GM21529 (cell line): Measurements from ENCODE around the gene PYDC1.
"Not testable (repeated sequence)": the region's sequence is repeated elsewhere in the genome, so short reads cannot be mapped to it uniquely, and the experiment has no call there.

Source experiments
- ATAC-seq: cut with Tn5 transposase; IDR thresholded peaks from one replicate; pipeline ENCODE4 v1.9.1; 2021; ENCODE audit not compliant: unreplicated experiment

Gene PYDC1

DNA sequence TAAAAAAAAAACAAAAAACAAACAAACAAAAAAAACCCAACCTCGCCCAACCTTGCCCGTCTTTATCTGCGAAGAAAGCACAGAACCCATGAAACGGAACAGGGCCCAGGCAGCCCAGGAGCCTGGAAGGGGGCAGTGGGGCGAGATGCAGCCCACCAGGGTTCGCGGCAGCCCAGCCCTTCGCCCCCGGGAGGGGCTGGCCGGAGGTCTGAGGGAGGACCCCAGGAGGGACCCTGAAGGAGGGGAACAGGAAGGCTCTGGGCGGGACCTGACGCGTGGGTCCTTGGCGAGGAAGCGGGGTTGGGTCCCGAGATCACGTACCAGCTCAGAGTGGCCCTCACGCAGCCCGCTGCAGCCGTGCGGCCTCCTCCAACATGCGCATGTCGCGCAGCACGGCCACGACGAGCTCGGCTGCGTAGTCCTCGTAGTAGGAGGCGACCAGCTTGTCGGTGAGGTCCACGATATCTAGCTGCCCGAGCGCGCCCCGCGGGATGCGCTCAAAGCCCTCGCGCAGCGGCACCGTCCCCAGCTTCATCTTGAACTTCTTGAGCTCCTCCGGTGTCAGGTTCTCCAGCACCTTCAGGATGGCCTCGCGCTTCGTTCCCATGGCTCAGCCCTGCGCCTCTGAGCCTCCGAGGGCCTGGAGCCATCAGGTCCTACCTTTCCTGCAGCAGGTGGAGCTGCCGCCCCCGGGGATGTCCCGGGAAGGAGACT, at the start of gene PYDC1:
PYDC1 (minus strand) TSS at position 714 of the 714 bp plus-strand sequence; CDS start at position 607, 107 bp downstream.
- ATAC-seq, result no peak

DNA sequence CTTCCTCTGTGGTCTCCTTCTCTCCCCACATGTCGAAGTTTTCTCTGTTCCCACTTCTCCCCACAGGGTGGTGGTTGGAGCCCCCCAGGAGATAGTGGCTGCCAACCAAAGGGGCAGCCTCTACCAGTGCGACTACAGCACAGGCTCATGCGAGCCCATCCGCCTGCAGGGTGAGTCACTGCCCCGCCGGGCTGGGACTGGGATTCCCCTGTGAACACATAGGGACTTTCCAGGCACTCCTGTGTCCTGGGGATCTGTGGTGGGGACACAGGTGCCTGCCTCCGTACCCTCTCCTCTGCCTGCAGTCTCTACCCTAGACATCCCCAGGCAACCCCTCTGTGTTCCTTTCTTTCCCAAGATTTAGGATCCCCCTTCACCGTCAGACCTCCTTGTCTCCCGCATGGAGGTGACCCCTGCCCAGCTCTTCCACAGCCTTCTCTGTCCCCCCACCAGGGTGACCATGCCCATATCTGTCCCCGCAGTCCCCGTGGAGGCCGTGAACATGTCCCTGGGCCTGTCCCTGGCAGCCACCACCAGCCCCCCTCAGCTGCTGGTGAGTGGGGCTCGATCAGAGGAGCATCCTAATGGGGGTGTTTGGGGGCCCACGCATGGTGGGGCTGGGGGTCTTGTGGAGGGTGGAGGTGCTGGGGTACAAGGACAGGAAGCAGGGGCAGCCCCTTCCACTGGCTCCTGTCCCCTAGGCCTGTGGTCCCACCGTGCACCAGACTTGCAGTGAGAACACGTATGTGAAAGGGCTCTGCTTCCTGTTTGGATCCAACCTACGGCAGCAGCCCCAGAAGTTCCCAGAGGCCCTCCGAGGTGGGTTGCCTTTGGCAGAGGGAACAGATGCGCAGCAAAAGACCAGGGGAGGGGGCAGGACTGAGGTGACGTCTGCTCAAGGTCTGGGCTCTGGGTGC, 48.7 kb upstream of the PYDC1 start:
- ATAC-seq, result peak; percentile 92

DNA sequence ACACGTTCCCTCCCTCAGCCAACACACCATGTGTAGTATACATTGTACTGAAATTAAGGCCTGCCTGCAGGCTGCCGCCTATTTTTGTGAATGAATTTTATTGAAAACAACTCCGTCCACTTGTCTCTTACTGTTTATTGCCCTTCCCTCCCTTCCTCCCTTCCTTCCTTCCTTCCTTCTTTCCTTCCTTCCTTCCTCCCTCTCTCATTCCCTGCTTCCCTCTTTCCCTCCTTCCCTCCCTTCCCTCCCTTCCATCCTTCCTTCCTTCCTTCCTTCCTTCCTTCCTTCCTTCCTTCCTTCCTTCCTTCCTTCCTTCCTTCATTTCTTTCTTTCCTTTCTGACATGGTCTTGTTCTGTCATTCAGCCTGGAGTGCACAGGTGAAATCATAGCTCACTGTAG, 45.1 kb upstream of the PYDC1 start:
- ATAC-seq, result no peak

DNA sequence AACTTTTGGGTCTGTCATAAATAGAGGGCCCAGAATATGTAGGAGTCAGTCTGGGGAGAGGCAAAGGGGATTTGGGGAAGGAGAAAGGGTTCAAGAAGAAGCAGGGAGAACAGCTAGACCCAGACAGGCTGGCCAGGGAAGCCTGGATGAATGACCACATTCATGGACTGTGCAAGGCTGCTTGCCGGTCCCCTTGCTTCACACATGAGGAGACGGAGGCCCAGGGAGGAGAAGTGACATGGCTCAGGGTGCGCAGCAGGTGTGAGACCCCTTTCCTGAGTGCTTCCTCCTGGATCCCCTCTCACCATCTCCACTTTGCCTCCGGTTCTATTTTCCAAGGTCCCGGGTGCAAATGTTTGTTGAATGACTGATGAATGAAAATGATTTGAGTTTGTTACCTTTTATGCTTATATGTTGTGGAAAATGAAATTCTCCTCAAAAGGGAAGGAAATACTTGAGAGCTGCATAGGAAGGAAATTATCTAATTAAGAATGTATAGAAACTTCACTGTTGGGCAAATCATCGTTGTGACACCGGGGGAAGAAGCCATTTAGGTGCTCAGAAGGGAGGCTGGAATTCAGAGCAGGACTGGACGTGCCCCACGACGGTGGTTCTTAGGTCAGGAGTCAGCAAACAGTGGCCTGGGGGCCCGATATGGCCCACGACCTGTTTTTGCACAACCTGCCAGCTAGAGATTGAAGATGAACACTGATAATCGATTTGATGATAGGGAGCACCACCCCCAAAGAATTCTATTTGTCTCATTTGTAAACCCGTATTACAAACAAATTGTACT, 43.4 kb upstream of the PYDC1 start:
- no peak for ATAC-seq

DNA sequence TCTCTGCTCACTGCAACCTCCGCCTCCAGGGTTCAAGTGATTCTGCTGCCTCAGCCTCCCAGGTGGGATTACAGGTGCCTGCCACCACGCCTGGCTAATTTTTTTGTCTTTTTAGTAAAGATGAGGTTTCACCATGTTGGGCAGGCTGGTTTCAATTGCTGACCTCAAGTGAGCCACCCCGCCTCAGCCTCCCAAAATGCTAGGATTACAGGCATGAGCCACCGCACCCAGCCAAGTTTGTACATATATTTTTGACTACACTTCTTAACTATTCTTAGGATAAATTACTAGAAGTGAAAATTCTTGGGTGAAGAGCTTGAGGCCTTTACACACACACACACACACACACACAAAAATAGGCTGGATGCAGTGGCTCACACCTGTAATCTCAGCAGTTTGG, 41.4 kb upstream of the PYDC1 start:
- no peak for ATAC-seq

DNA sequence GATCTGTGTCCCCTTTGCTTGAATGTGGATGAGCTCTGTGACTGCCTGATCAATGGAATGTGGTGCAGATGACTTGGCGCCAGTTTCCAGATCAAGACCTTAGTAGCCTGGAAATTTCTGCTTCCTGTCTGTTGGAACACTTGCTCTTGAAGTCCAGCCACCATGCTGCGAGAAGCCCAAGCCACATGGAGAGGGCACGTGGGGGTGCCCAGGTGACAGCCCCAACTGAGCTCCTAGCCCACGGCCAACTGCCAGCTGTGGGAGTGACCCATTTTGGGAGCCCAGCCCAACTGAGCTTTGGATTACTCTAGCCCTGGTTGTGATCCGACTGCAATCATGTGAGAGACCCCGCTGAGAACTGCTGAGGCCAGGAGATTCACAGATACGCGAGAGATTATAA, 39.5 kb upstream of the PYDC1 start:
- ATAC-seq, result no peak

DNA sequence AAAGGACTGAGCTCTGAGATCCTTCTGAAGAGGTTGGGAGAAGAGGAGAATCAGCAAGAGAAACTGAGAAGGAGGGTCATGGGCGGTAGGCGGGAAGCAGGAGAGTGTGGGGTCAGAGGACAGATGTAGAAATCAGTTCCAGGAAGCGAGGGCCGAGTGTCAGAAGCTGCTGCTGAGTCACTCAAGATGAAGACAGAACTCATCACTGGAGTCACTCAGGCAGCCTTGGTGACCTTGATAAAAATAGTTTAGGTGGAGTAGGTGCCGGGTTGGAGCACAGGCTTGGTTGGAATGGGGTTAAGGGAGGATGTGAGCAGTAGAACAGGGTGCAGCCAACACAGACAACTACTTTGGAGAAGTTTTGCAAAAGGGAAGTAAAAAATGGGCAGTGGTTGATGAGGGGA, 36.7 kb upstream of the PYDC1 start:
- ATAC-seq, result no peak

DNA sequence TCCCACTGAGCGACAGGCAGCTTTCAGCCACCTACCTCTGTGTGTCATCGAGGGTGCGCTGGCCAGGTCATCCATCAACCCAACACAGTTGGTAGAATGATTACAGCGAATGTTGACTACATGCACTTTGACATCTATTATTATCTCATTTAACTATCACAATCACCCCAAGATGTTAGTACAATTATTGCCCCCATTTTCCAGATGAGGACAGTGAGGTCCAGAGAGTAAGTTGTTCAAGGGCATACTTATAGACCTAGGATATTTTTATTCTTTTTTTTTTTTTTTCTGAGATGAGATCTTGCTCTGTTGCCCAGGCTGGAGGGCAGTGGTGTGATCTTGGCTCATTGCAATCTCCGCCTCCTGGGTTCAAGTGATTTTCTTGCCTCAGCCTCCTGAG, 34.5 kb upstream of the PYDC1 start:
- no peak for ATAC-seq

DNA sequence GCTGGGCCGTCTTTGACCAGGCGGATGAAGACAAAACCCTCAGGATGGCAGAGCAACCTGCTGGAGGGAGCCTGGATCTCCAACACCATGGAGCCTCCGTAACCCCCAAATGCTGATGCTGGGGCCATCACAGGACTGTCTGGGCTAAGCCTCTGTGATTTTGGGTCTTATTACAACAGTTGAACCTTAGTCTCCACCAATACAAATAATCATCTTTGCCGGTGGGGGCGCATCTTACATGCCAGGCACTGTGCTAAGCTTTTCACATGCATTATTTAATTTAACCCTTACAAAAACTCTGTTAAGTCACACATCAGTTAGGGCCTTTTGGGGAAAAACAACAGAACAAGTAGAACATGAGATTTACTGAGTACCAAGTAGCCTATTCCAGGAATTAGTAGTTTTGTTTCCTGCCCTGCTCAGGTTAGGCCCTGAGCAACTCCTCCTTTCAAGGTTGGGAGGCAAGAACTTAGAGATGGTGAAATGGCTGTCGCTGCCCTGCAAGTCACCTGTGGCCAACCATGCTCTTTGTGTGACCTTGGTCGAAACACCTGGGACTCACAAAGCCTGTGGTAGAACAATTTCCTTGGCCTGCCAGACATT, 33.9 kb upstream of the PYDC1 start:
- no peak for ATAC-seq

DNA sequence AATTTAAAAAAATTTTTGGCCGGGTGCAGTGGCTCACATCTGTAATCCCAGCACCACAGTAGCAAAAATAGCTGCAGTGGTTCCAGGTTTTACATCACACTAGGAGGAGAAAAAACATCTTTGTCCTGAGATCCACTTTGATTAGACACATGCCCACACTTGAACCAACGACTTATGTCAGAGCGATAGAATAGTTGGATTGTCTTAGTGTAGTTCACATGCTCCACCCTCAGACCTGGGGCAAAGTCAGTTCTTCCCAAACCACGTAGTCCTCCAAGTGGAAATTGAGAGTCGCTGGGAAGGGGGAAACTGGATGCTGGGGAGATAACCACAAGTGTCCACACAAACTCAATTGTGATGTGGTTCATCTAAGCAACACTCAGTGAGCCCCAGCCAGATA, 31.4 kb upstream of the PYDC1 start:
- ATAC-seq, result no peak

DNA sequence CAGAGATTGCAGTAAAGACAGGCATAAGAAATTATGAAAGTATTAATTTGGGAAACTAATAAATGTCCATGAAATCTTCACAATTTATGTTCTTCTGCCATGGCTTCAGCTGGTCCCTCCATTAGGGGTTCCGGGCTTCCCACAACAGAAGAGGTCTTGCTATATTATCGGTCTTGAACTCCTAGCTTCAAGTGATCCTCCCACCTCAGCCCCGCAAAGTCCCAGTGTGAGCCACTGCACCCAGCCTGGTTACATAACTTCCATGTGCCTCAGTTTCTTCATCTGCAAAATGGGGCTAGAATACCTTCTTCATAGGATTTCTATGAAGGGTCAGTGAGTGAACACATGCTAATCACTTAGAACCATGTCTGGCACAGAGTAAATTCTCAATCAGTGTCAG, 29.4 kb upstream of the PYDC1 start:
- no peak for ATAC-seq

DNA sequence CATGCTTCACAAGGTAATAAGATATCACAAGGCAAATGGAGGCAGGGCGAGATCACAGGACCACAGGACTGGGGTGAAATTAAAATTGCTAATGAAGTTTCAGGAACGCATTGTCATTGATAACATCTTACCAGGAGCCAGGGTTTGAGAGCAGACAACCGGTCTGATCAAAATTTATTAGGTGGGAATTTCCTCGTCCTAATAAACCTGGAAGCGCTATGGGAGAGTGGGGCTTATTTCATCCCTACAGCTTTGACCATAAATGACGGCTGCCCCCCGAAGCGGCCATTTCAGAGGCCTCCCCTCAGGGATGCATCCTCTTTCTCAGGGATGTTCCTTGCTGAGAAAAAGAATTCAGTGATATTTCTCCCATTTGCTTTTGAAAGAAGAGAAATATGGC, 28.7 kb upstream of the PYDC1 start:
- not testable (repeated sequence) for ATAC-seq

DNA sequence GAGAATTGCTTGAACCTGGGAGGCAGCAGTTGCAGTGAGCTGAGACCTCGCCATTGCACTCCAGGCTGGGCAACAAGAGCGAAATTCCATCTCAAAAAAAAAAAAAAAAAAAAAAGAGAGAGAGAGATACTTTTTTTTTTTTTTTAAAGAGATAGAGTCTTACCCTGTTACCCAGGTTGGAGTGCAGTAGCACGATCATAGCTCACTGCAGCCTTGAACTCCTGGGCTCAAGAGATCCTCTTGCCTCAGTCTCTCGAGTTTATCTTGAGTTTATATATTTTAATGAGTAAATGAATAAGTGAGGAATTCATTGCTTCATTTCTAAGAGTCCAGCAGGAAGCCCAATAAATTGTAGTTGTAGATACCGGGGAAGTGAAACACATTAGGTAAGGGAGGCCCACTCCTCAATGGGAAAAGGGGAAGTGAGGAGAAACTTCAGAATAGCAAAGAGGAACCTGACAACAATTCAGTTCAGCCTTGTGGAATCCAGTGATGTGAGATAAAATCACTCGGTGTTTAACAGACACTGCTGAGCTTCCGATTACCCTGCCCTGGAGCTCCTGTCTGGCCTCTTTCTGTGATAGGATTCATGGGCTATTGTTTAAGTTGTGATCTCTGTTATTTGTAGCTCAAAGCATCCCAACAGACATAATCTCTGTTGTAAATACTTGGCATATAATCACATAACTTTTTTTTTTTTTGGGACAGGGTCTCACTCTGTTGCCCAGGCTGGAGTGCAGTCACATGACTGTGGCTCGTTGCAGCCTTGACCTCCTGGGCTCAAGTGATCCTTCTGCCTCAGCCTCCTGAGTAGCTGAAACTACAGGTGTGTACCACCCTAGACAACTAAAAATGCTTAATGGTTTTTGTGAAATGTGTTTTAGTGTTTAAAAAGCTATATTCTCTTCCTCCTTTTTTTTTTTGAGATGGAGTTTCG, 27.1 kb upstream of the PYDC1 start:
- ATAC-seq, result no peak

DNA sequence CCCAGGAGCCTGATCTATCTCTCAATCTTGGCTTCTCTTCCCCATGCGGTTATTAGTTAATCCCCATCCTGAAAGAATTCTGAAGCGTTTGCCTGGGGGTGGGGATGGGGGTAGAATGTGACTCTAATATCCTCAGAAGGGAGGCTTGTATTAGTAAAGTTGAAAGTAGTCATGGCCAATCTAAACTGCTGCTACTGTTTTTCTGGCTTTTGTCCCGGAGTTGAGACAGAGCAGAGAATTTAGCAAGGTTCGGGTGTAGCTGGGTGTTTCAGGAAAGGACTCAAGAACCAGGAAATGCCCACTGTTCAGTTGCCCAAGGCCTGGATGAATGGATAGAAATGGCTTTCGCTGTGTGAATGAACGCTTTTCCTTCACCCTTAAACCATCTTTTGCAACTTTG, 25.3 kb upstream of the PYDC1 start:
- ATAC-seq, result no peak

DNA sequence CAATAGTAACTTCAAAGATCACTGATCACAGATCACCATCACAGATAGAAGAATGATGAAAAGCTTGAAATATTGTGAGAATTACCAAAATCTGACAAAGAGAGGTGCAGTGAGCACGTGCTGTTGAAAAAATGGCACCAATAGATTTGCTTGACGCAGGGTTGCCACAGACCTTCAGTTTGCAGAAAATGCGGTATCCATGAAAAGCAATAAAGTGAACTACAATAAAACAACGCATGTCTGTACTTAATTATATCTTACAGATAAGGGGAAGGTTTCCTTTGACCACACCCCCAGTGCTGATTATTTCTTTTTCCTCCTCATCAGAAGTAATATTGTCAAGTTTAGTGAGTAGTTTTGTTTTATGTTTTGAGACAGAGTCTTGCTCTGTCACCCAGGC, 21.1 kb upstream of the PYDC1 start:
- ATAC-seq, result no peak

DNA sequence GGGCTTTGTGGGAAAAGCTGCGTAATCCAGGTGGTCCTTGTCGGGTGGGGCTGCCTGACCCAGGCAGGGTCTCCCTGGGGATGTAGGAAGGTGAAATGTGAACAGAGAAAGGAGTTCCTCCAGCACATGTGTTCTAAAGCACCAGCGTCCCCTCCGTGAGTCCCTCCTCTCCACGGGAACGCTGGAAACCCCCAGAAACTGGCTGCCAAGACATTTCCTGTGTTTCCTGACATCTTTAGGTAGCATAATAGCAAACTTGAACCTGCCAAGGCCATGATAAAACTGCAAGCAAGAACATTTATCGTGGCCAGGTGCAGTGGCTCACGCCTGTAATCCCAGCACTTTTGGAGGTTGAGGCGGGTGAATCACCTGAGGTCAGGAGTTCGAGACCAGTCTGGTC, 12.6 kb upstream of the PYDC1 start:
- no peak for ATAC-seq

DNA sequence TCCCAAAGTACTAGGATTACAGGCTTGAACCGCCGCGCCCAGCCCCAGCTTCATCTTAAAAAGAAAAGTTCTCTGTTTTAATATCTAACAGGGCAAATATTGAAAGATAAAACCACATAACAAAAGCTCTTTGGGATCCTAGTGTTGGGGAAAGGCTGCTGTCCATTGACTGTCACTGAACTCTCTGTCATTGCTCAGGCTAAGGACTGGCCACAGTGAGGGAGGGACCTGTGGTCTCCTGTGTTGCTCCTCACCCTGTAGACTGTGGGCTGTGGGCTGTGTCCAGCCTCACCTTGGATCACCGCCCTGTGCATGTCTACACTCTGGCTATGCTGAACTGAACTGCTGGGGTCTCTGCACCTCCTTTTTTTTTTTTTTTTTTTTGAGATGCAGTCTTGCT, 11.3 kb upstream of the PYDC1 start:
- ATAC-seq, result no peak

DNA sequence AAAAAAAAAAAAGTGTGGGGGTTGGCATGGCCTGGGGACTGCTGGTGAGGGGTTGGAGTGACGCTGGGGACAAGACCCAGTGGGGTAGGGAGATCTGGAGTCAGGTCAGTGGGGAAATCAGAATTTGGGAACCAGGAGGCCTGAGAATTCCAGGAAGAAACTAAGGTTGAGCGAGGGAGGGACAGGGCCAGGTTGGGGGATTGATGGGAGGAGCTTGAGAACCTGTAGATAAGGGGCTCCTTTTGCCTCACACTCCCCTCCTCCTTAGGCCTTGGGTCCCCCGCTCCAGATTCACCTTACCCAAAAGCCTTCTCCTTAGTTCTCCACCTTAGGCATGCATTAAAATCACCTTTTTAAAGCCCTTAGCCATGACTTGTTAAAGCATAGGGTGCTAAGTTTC, 8.3 kb upstream of the PYDC1 start:
- no peak for ATAC-seq

DNA sequence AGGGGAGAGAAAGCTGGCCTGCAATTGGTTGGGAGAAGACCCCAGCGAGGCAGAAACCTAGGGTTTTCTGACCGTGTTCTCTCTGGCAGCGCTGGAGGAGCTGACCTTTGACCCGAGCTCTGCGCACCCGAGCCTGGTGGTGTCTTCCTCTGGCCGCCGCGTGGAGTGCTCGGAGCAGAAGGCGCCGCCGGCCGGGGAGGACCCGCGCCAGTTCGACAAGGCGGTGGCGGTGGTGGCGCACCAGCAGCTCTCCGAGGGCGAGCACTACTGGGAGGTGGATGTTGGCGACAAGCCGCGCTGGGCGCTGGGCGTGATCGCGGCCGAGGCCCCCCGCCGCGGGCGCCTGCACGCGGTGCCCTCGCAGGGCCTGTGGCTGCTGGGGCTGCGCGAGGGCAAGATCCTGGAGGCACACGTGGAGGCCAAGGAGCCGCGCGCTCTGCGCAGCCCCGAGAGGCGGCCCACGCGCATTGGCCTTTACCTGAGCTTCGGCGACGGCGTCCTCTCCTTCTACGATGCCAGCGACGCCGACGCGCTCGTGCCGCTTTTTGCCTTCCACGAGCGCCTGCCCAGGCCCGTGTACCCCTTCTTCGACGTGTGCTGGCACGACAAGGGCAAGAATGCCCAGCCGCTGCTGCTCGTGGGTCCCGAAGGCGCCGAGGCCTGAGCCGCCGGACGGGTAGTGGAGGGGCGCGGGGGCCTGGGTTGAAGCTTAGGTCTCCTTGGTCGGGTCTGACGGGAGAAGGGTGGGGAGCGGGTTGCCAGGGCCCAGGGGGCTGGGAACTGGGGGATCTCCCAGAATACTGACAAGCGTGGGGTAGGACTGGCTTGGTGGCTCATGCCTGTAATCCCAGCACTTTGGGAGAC, 7.4 kb upstream of the PYDC1 start:
- no peak for ATAC-seq
